CD4-positive, CD25-positive, alpha-beta regulatory T cell (primary cell): ENCODE measurements around the gene S1PR1. TPM values are rescaled to one million over a fixed set of nuclear protein-coding genes. Genes with fewer than 3 reads are reported as not detected.

ENCODE experiments used
- ATAC-seq, 2 donors: fragments of 150-1000 bp; cut with Tn5 transposase; one replicate each; pipeline ENCODE4 v1.10.0; 2021; ENCODE audit warnings: low read depth in 2 of 2, moderate number of reproducible peaks in 2 of 2, moderate library complexity in 1 of 2
- DNase-seq, 3 donors: peaks; one replicate each; pipeline versions ENCODE4 v3.0.0 to v3.0.0-alpha.2; 2012 to 2022; ENCODE audit warnings: mixed read lengths in 1 of 3
- H3K27ac ChIP-seq: one replicate; pipeline ENCODE4 v1.7.0; 2013; ENCODE audit warnings: mild to moderate bottlenecking, low read length; ENCODE audit not compliant: insufficient read depth, poor library complexity, severe bottlenecking
- H3K27me3 ChIP-seq: one replicate; pipeline ENCODE4 v1.7.0; 2013; ENCODE audit warnings: low read length; ENCODE audit not compliant: control insufficient read depth, insufficient read depth
- H3K36me3 ChIP-seq: one replicate; pipeline ENCODE4 v1.7.0; 2013; ENCODE audit warnings: mild to moderate bottlenecking, low read length, moderate library complexity; ENCODE audit not compliant: control insufficient read depth, insufficient read depth
- H3K4me1 ChIP-seq: 2 replicates; pipeline ENCODE4 v1.7.0; 2013; ENCODE audit warnings: mild to moderate bottlenecking, low read length; ENCODE audit not compliant: insufficient read depth, control insufficient read depth, poor library complexity, severe bottlenecking
- H3K4me3 ChIP-seq: one replicate; pipeline ENCODE4 v1.7.0; 2013; ENCODE audit warnings: low read depth, mild to moderate bottlenecking, low read length, moderate library complexity
- H3K9me3 ChIP-seq, 2 experiments: 1 replicate in 1 of 2; 2 replicates in 1 of 2; pipeline ENCODE4 v1.7.0; 2013; ENCODE audit warnings: low read length in 2 of 2, mild to moderate bottlenecking in 1 of 2, moderate library complexity in 1 of 2; ENCODE audit not compliant: control insufficient read depth in 2 of 2
- H3K27ac Mint-ChIP-seq, 3 donors: one replicate each; pipeline ENCODE4 v1.8.0; 2020 to 2022; ENCODE audit warnings: mild to moderate bottlenecking in 3 of 3, mixed read lengths in 3 of 3, moderate library complexity in 2 of 3
- H3K27me3 Mint-ChIP-seq: one replicate; pipeline ENCODE4 v1.8.0; 2022; ENCODE audit warnings: mild to moderate bottlenecking, mixed read lengths
- H3K36me3 Mint-ChIP-seq: one replicate; pipeline ENCODE4 v1.8.0; 2020; ENCODE audit warnings: mixed read lengths
- H3K4me1 Mint-ChIP-seq, 4 donors: one replicate each; pipeline ENCODE4 v1.8.0; 2020 to 2022; ENCODE audit warnings: mixed read lengths in 4 of 4, mild to moderate bottlenecking in 1 of 4
- H3K4me3 Mint-ChIP-seq, 4 donors: one replicate each; pipeline ENCODE4 v1.8.0; 2020 to 2022; ENCODE audit warnings: mild to moderate bottlenecking in 4 of 4, mixed read lengths in 4 of 4, moderate library complexity in 3 of 4
- H3K9me3 Mint-ChIP-seq, 7 donors: one replicate each; pipeline ENCODE4 v1.8.0; 2020 to 2022; ENCODE audit warnings: mixed read lengths in 7 of 7, mild to moderate bottlenecking in 3 of 7, moderate library complexity in 2 of 7
- polyA plus RNA-seq, 4 donors: library from polyadenylated mRNA; unstranded; fragments of 300-500 nt; fragmentation: Illumina TruSeq; gene quantifications; one replicate each; pipeline ENCODE4 v1.2.3, GENCODE V29; 2021
- total RNA-seq: library from RNA; stranded (reverse); gene quantifications from one replicate; pipeline ENCODE4 v1.2.3, GENCODE V29; 2022

The S1PR1 gene
- total and polyA plus RNA-seq, 5 donors from 2014 or later: 131 to 191 (median 155) TPM

DNA sequence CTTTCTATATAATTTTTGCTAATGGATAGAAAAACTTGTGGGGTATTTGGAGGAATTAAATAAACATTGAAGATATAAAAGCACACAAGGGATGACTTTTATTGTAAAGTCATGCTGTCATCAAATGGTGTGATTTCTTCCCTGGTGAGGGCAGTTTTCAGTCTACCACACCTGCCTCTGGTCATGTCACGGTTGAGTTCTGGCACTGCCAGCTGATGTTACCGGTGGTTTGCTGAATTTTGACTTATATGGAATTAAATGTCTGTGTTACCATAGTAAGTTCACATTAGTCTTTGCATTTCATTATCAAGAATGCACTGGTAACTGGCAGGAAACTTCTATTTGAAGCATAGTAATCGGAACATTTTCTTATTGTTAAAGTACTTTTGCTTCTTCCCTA lies 13.4 kb downstream of the S1PR1 start:
- H3K9me3 ChIP-seq: no peaks in the 10 kb centered on the region
- Mint-ChIP-seq H3K27me3 (no peaks in the 10 kb centered on the region), H3K4me3 (no peak overlapping the region), H3K36me3 (no peaks in the 10 kb centered on the region), H3K27ac (no peak overlapping the region), H3K9me3 (no peaks in the 10 kb centered on the region), H3K4me1 (peaks cover 15 to 29% (median 19%) of the 10 kb centered on the region in 4 donors)
- DNase-seq: no peak
- H3K4me3 ChIP-seq: no peak overlapping the region
- no peak for ATAC-seq
- H3K27ac ChIP-seq: no peak overlapping the region
- no peaks in the 10 kb centered on the region for H3K27me3 ChIP-seq
- H3K4me1 ChIP-seq: no peaks in the 10 kb centered on the region
- no peaks in the 10 kb centered on the region for H3K36me3 ChIP-seq

GRCh38 chr1:101250656-101251272 lies 13.9 kb downstream of the S1PR1 start:
- Histone ChIP-seq H3K27ac (no peak overlapping the region), H3K4me3 (no peak overlapping the region), H3K4me1 (no peaks in the 10 kb centered on the region), H3K36me3 (no peaks in the 10 kb centered on the region), H3K27me3 (no peaks in the 10 kb centered on the region), H3K9me3 (no peaks in the 10 kb centered on the region)
- Mint-ChIP-seq H3K9me3 (no peaks in the 10 kb centered on the region), H3K4me3 (no peak overlapping the region), H3K36me3 (no peaks in the 10 kb centered on the region), H3K27me3 (no peaks in the 10 kb centered on the region), H3K27ac (no peak overlapping the region), H3K4me1 (peaks cover 15 to 28% (median 17%) of the 10 kb centered on the region in 4 donors)
- ATAC-seq (no peak), DNase-seq (no peak)

GRCh38 chr1:101251504-101251903 lies 14.7 kb downstream of the S1PR1 start:
- no peaks in the 10 kb centered on the region for H3K27me3 Mint-ChIP-seq
- H3K27ac ChIP-seq: no peak overlapping the region
- DNase-seq (no peak), ATAC-seq (no peak)
- H3K27ac Mint-ChIP-seq: no peak overlapping the region
- H3K9me3 Mint-ChIP-seq: no peaks in the 10 kb centered on the region
- no peak overlapping the region for H3K4me3 ChIP-seq
- H3K4me3 Mint-ChIP-seq: no peak overlapping the region
- H3K36me3 ChIP-seq: no peaks in the 10 kb centered on the region
- H3K27me3 ChIP-seq: no peaks in the 10 kb centered on the region
- no peaks in the 10 kb centered on the region for H3K36me3 Mint-ChIP-seq
- no peaks in the 10 kb centered on the region for H3K9me3 ChIP-seq
- peaks cover 12 to 29% (median 15%) of the 10 kb centered on the region in 4 donors for H3K4me1 Mint-ChIP-seq
- H3K4me1 ChIP-seq: no peaks in the 10 kb centered on the region

DNA sequence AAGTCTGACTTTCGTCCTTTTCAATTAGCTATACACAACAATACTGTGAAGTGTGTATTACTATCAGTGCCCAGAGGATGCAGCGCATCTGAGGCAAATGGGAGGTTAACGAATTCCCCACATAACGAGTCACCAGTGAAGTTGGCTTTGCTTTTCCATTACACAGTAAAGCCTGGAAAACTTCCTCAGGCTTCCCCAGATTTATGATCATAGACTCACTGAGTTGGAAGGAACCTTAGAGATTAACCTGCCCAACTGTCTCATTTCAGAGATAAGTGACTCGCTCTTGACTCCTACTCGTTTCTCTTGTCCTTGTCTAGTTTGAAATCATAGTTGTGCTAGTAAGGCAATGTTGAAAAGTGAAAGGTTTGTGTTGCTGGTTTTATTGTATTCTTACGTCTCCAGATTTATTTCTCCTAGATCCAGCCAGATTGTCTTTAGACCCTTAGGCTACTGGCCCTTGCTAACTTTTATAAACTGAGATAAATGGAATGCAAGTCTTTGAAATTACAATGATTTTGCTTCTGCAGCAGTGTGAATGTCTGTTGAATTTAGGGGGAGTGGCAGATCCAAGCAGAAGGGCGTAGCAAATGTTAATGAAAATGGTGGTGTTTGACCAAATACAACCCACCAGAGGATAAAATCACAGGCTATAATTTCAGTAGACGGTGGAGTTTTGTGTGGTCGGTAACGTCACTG lies 17.3 kb downstream of the S1PR1 start:
- no peak overlapping the region for H3K4me3 ChIP-seq
- no peaks in the 10 kb centered on the region for H3K36me3 ChIP-seq
- H3K27me3 ChIP-seq: no peaks in the 10 kb centered on the region
- DNase-seq (no peak), ATAC-seq (no peak)
- peaks cover 26 to 43% (median 28%) of the 10 kb centered on the region in 4 donors for H3K4me1 Mint-ChIP-seq
- peaks cover 13% of the 10 kb centered on the region for H3K4me1 ChIP-seq
- H3K9me3 Mint-ChIP-seq: peaks cover 0 to 1% (median 0%) of the 10 kb centered on the region in 7 donors
- no peaks in the 10 kb centered on the region for H3K36me3 Mint-ChIP-seq
- H3K27ac ChIP-seq: no peak overlapping the region
- H3K27me3 Mint-ChIP-seq: no peaks in the 10 kb centered on the region
- H3K27ac Mint-ChIP-seq: no peak overlapping the region
- no peak overlapping the region for H3K4me3 Mint-ChIP-seq
- no peaks in the 10 kb centered on the region for H3K9me3 ChIP-seq

DNA sequence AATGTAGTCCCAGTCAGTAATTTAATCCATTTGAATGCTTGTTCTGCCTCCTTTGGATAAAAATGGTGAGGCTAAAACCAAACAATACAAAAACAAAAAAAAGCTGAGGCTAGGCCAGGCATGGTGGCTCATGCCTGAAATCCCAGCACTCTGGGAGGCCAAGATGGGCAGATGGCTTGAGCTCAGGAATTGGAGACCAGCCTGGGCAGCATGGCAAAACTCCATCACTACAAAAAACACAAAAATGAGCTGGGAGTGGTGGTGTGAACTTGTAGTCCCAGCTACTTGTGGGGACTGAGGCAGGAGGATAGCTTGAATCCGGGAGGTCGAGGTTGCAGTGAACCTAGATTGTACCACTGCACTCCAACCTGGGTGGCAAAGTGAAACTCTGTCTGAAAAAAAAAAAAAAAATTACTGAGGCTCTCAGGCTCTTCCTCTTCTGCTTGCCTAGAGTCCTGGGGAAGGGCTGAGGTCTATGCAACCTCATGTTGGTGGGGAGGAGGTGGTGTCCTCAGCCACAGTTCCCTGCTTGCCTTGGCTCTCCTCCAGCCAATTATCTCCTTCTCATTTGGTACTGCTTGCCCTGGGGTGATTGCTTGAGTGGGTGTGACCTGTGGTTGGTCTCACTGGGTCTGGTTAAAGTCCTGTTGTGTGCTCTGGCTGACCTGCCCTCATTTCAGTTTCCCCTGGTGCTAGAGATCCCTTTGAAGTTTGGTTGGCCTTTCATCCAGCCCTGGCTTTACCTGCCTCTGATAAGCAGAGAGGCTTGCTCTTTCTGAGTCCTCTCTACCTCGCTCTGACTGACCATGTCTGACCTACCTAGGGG lies 20.9 kb downstream of the S1PR1 start:
- H3K27ac ChIP-seq: peak overlapping the region; percentile 33
- H3K27ac Mint-ChIP-seq: peak overlapping the region; percentile 39 to 95 (median 84)
- H3K9me3 ChIP-seq: no peaks in the 10 kb centered on the region
- H3K36me3 Mint-ChIP-seq: no peaks in the 10 kb centered on the region
- H3K4me1 Mint-ChIP-seq: peaks cover 38 to 56% (median 48%) of the 10 kb centered on the region in 4 donors
- H3K4me1 ChIP-seq: peaks cover 44% of the 10 kb centered on the region
- no peaks in the 10 kb centered on the region for H3K27me3 Mint-ChIP-seq
- peak overlapping the region in 2 of 4 donors; percentile 8 to 48 for H3K4me3 Mint-ChIP-seq
- H3K27me3 ChIP-seq: no peaks in the 10 kb centered on the region
- DNase-seq (peak in 1 of 3 donors; percentile 62), ATAC-seq (peak; percentile 22 to 50)
- peaks cover 0 to 1% (median 0%) of the 10 kb centered on the region in 7 donors for H3K9me3 Mint-ChIP-seq
- no peaks in the 10 kb centered on the region for H3K36me3 ChIP-seq
- no peak overlapping the region for H3K4me3 ChIP-seq

DNA sequence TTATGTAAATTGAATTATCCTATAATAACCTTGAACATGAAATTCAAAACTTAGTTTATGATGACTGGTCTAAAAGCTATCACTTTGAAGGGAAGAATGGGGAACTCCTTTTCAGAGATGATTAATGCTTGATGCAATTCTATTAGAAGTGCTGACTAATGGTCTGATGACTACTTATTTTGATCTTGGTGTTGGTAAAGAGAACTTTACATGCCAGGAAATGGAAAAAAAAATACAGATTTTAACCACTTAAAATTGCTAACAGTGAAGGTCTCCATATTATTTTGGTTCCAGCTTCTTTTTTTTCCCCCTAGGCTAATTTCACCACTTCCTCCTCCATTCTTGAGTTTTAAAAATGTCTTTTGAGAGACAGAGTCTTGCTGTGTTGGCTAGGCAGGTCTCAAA lies 22.9 kb downstream of the S1PR1 start:
- no peaks in the 10 kb centered on the region for H3K27me3 Mint-ChIP-seq
- peak overlapping the region in 3 of 4 donors; percentile 17 to 43 (median 31) for H3K4me3 Mint-ChIP-seq
- H3K27ac Mint-ChIP-seq: peak overlapping the region; percentile 69 to 89 (median 78)
- Histone ChIP-seq H3K36me3 (no peaks in the 10 kb centered on the region), H3K27me3 (no peaks in the 10 kb centered on the region), H3K4me3 (no peak overlapping the region), H3K4me1 (peaks cover 65% of the 10 kb centered on the region), H3K27ac (no peak overlapping the region), H3K9me3 (no peaks in the 10 kb centered on the region)
- ATAC-seq (peak; percentile 26 to 52), DNase-seq (no peak)
- H3K9me3 Mint-ChIP-seq: peaks cover 0 to 2% (median 0%) of the 10 kb centered on the region in 7 donors
- no peaks in the 10 kb centered on the region for H3K36me3 Mint-ChIP-seq
- peaks cover 44 to 75% (median 56%) of the 10 kb centered on the region in 4 donors for H3K4me1 Mint-ChIP-seq

DNA sequence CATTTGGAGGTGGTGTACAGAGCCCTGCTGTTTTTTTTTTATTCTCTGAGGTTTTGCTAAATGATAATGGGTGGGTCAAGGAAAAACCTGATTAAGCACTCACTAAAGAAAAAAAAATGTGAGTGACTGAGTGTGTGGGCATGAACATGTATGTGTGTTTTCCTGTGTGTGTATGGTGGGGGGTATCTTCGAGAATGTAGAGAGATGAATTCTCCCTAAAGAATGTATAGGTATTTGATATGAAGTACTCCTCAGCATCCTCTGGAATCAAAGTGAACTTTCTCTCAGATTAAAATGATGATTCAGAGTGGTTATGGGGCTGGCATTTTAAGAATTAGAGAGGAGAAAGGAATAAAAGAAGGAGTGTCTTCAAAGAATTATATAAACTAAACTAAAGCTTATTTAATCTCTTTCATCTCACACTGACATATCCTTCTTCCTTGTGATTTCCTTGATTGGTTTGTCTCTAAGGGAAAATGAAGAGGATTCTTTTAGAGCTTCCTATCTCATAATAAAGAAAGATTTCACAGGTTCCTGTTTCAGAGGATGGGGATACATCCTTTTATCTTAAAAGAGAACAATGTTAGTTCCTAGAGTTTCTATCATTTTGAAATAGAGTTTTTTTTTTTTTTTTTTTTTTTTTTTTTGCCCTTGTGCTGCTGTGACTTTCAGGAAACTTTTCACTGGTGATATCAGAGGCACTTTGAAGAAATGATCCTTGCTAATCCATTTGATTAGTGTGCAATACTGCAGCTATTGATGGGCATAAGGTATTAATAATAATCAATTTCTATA lies 23.9 kb downstream of the S1PR1 start:
- Mint-ChIP-seq H3K36me3 (no peaks in the 10 kb centered on the region), H3K27me3 (no peaks in the 10 kb centered on the region), H3K27ac (peak overlapping the region; percentile 69 to 82 (median 78)), H3K9me3 (peaks cover 0 to 3% (median 0%) of the 10 kb centered on the region in 7 donors), H3K4me3 (peak overlapping the region in 2 of 4 donors; percentile 31 to 57), H3K4me1 (peaks cover 53 to 85% (median 66%) of the 10 kb centered on the region in 4 donors)
- Histone ChIP-seq H3K36me3 (no peaks in the 10 kb centered on the region), H3K4me1 (peaks cover 75% of the 10 kb centered on the region), H3K9me3 (no peaks in the 10 kb centered on the region), H3K27me3 (no peaks in the 10 kb centered on the region), H3K27ac (no peak overlapping the region), H3K4me3 (no peak overlapping the region)
- DNase-seq (no peak), ATAC-seq (no peak)
